Measurements from ENCODE around the gene ZNF80. TPM values are rescaled to one million over a fixed set of nuclear protein-coding genes. Genes with fewer than 3 reads are reported as not detected.
"Not testable (repeated sequence)": the region's sequence is repeated elsewhere in the genome, so short reads cannot be mapped to it uniquely, and the experiment has no call there.

Gene ZNF80
- not detected for total RNA-seq
- under 1 TPM in 1 of 3 donors, not detected in 2; 0.03 TPM for polyA plus RNA-seq
- long read RNA-seq, donor 1: 0 reads
- long read RNA-seq, donor 2: 0 reads
- long read RNA-seq, donor 3: 0 reads
- long read RNA-seq, donor 4: 0 reads
- long read RNA-seq, donor 5: 0 reads
- long read RNA-seq, donor 6: 0 reads
- long read RNA-seq, donor 7: 0 reads
- long read RNA-seq, donor 8: 0 reads
- long read RNA-seq, donor 9: 0 reads
- long read RNA-seq, donor 10: 0 reads

GRCh38 chr3:114237478-114237877 lies at the start of gene ZNF80:
Gene ZNF80, minus strand, starts transcription at chr3:114237578. Its CDS starts 504 bp downstream, at chr3:114237074.
- 64 to 84% (median 79%) methylated on average over 4 to 5 of the region's 6 CpGs for WGBS, 4 donors
- H3K36me3 ChIP-seq (replicated peaks in 1 of 2); H3K9me3 ChIP-seq (replicated peaks in 1 of 3); H3K4me3 ChIP-seq; H3K4me1 ChIP-seq (replicated peaks in 1 of 2); intact Hi-C loops (cut with DNase I); H3K27me3 ChIP-seq; DNase-seq; H3K27ac ChIP-seq: not testable (repeated sequence)

GRCh38 chr3:114286266-114286665 lies 48.9 kb upstream of the ZNF80 start:
- no peaks in the 10 kb centered on the region for H3K36me3 ChIP-seq (replicated peaks in 1 of 2)
- intact Hi-C loops (cut with DNase I): no loop called here
- no peaks in the 10 kb centered on the region for H3K27me3 ChIP-seq
- no peaks in the 10 kb centered on the region for H3K9me3 ChIP-seq (replicated peaks in 1 of 3)
- no peaks in the 10 kb centered on the region for H3K4me1 ChIP-seq (replicated peaks in 1 of 2)
- no peak for DNase-seq
- 81 to 95% (median 82%) methylated on average over 2 of the region's 2 CpGs for WGBS, 4 donors
- no peak overlapping the region for H3K4me3 ChIP-seq
- no peak for TF ChIP-seq POLR2A (IDR thresholded peaks at IDR 0.05)
- no peak for TF ChIP-seq CTCF (IDR thresholded peaks at IDR 0.05)
- H3K27ac ChIP-seq: no peak overlapping the region

- Histone ChIP-seq H3K9me3 (replicated peaks in 1 of 3) (no peaks in the 10 kb centered on the region), H3K4me3 (no peak overlapping the region), H3K36me3 (replicated peaks in 1 of 2) (no peaks in the 10 kb centered on the region), H3K4me1 (replicated peaks in 1 of 2) (no peaks in the 10 kb centered on the region), H3K27ac (no peak overlapping the region), H3K27me3 (no peaks in the 10 kb centered on the region)
- WGBS, 4 donors: 88 to 94% (median 90%) methylated on average over 3 of the region's 3 CpGs
- TF ChIP-seq POLR2A (IDR thresholded peaks at IDR 0.05): no peak
- intact Hi-C loops (cut with DNase I): no loop called here
- no peak for DNase-seq
Measured at GRCh38 chr3:114285648-114286230, 48.4 kb upstream of the ZNF80 start.

GRCh38 chr3:114284644-114285043 lies 47.3 kb upstream of the ZNF80 start:
- Histone ChIP-seq H3K4me1 (replicated peaks in 1 of 2) (no peaks in the 10 kb centered on the region), H3K4me3 (no peak overlapping the region), H3K36me3 (replicated peaks in 1 of 2) (no peaks in the 10 kb centered on the region), H3K9me3 (replicated peaks in 1 of 3) (no peaks in the 10 kb centered on the region), H3K27ac (no peak overlapping the region), H3K27me3 (no peaks in the 10 kb centered on the region)
- 93 to 100% (median 96%) methylated on average over 1 of the region's 1 CpG for WGBS, 4 donors
- no peak for TF ChIP-seq CTCF (IDR thresholded peaks at IDR 0.05)
- no peak for TF ChIP-seq POLR2A (IDR thresholded peaks at IDR 0.05)
- intact Hi-C loops (cut with DNase I): no loop called here
- no peak for DNase-seq

GRCh38 chr3:114276856-114277255 lies 39.5 kb upstream of the ZNF80 start:
- DNase-seq; intact Hi-C loops (cut with DNase I): not testable (repeated sequence)
- WGBS, 4 donors: 89 to 94% (median 91%) methylated on average over 12 to 18 of the region's 26 CpGs

DNA sequence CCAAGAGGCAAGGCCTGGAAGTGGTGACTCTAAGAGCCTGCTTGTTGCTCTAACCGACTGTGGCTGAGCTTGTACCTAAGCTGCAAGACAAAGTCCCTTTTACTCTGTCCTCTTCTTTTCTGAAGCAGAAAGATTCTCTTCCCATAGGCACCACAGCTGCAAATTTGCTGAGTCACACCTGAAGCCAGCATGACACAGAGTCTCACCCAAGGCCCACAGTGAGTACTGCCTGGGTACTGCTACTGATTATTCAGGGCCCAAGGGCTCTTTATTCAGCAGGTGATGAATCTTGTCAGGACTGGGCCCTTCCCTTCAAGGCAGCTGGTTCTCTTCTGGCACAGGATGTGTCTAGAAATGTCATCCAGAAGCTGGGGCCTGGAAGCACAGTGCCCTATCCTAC lies 37.6 kb upstream of the ZNF80 start:
- no peaks in the 10 kb centered on the region for H3K27me3 ChIP-seq
- no peak overlapping the region for H3K27ac ChIP-seq
- no peak for TF ChIP-seq CTCF (IDR thresholded peaks at IDR 0.05)
- no peak for TF ChIP-seq POLR2A (IDR thresholded peaks at IDR 0.05)
- H3K4me1 ChIP-seq (replicated peaks in 1 of 2): no peaks in the 10 kb centered on the region
- no peak for DNase-seq
- intact Hi-C loops (cut with DNase I): no loop called here
- H3K36me3 ChIP-seq (replicated peaks in 1 of 2): no peaks in the 10 kb centered on the region
- no peaks in the 10 kb centered on the region for H3K9me3 ChIP-seq (replicated peaks in 1 of 3)
- 50 to 92% (median 87%) methylated on average over 1 of the region's 1 CpG for WGBS, 4 donors
- H3K4me3 ChIP-seq: no peak overlapping the region

More at GRCh38 chr3:114276856-114277255, 39.5 kb upstream of the ZNF80 start:
- H3K4me1 ChIP-seq (replicated peaks in 1 of 2); H3K4me3 ChIP-seq; H3K36me3 ChIP-seq (replicated peaks in 1 of 2); H3K27me3 ChIP-seq; H3K9me3 ChIP-seq (replicated peaks in 1 of 3); H3K27ac ChIP-seq: not testable (repeated sequence)

Measured in adrenal gland (tissue), 19 donors.